T-cell (primary cell): ENCODE results near the gene UQCR10. TPM values are rescaled to one million over a fixed set of nuclear protein-coding genes. Genes with fewer than 3 reads are reported as not detected.
A peak's percentile ranks its signal among the peaks of the same experiment; 100 is the strongest.

Experiments used
- ATAC-seq, 4 experiments: fragments of 200-7000 bp in 3 of 4; fragments of 150-1000 bp in 1 of 4; cut with Tn5 transposase; replicated peaks in 1 of 4; 1 replicate in 3 of 4; 2 replicates in 1 of 4; pipeline ENCODE4 v1.10.0; 2021; ENCODE audit warnings: moderate library complexity in 3 of 4, mild to moderate bottlenecking in 2 of 4, moderate number of reproducible peaks in 1 of 4
- CTCF ChIA-PET, 2 donors: fragments of 300-600 bp; sonication (Branson Sonifier 250); formaldehyde crosslinking; loops; one replicate each; lab custom pipeline; 2022; ENCODE audit warnings: antibody characterized with exemption in 2 of 2; lab: Charles Lee
- POLR2A ChIA-PET, 2 donors: fragments of 300-600 bp; sonication (Branson Sonifier 250); formaldehyde crosslinking; loops; one replicate each; lab custom pipeline; 2022; ENCODE audit warnings: antibody characterized with exemption in 2 of 2; lab: Charles Lee
- DNase-seq, 35 experiments: peaks; one replicate each; pipeline versions ENCODE4 v3.0.0 to v3.0.0-alpha.2; 2013 to 2023
- H3K27ac ChIP-seq: one replicate; pipeline ENCODE4 v1.5.1; 2013; ENCODE audit warnings: low read length
- H3K27me3 ChIP-seq, 2 experiments: replicated peaks in 1 of 2; 1 replicate in 1 of 2; 2 replicates in 1 of 2; pipeline versions ENCODE4 v1.6.1 to v1.7.0; 2013; ENCODE audit warnings: low read length in 1 of 2, mixed read lengths in 1 of 2; ENCODE audit not compliant: control insufficient read depth in 2 of 2, insufficient read depth in 2 of 2; ENCODE audit errors: extremely low read depth in 1 of 2
- H3K36me3 ChIP-seq, 2 donors: 1 replicate in 1 of 2; 2 replicates in 1 of 2; pipeline versions ENCODE4 v1.6.1 to v1.7.0; 2013; ENCODE audit warnings: low read length in 1 of 2; ENCODE audit not compliant: control insufficient read depth in 2 of 2, insufficient read depth in 1 of 2; ENCODE audit errors: extremely low read depth in 1 of 2
- H3K4me1 ChIP-seq, 2 experiments: 1 replicate in 1 of 2; 2 replicates in 1 of 2; pipeline versions ENCODE4 v1.6.1 to v1.7.0; 2013; ENCODE audit warnings: low read length in 2 of 2, mixed read lengths in 1 of 2; ENCODE audit not compliant: insufficient read depth in 2 of 2, control insufficient read depth in 1 of 2; ENCODE audit errors: extremely low read depth in 1 of 2
- H3K4me3 ChIP-seq, 2 donors: 1 replicate in 1 of 2; 2 replicates in 1 of 2; pipeline versions ENCODE4 v1.5.1 to v1.7.0; 2013; ENCODE audit warnings: mild to moderate bottlenecking in 2 of 2, low read length in 1 of 2, moderate library complexity in 1 of 2; ENCODE audit not compliant: control insufficient read depth in 1 of 2; ENCODE audit errors: extremely low read depth in 1 of 2
- H3K9me3 ChIP-seq: 2 replicates; pipeline ENCODE4 v1.7.0; 2013
- H3K27ac Mint-ChIP-seq, 2 donors: one replicate each; pipeline ENCODE4 v1.8.0; 2020 to 2021; ENCODE audit warnings: mild to moderate bottlenecking in 2 of 2, mixed read lengths in 2 of 2
- H3K27me3 Mint-ChIP-seq, 2 donors: one replicate each; pipeline ENCODE4 v1.8.0; 2021 to 2022; ENCODE audit warnings: mixed read lengths in 2 of 2
- H3K36me3 Mint-ChIP-seq: one replicate; pipeline ENCODE4 v1.8.0; 2021; ENCODE audit warnings: mixed read lengths
- H3K4me1 Mint-ChIP-seq, 3 donors: one replicate each; pipeline ENCODE4 v1.8.0; 2020 to 2022; ENCODE audit warnings: mixed read lengths in 3 of 3, mild to moderate bottlenecking in 1 of 3
- H3K4me3 Mint-ChIP-seq, 3 donors: one replicate each; pipeline ENCODE4 v1.8.0; 2020 to 2022; ENCODE audit warnings: mild to moderate bottlenecking in 3 of 3, mixed read lengths in 3 of 3, moderate library complexity in 3 of 3
- H3K9me3 Mint-ChIP-seq, 3 donors: one replicate each; pipeline ENCODE4 v1.8.0; 2020 to 2022; ENCODE audit warnings: mixed read lengths in 3 of 3
- WGBS: methylation state at CpG from one replicate; pipeline ENCODE4 v1.1.5; 2013; ENCODE audit warnings: missing lambda C conversion rate; ENCODE audit not compliant: insufficient coverage; 5-methylcytosine and 5-hydroxymethylcytosine counted together
- total RNA-seq, 35 experiments: library from RNA in 6 of 35; stranded (reverse) in 6 of 35; fragments of 120-200 nt in 1 of 35; gene quantifications; one replicate each; pipeline versions ENCODE4 v1.2.1 to v1.2.4 and lab custom pipeline; 2013 to 2026

The UQCR10 gene
- total RNA-seq, 5 donors from 2014 or later (not counting 1 experiment from before 2014, with no cell fraction given): 36.6 to 56.2 (median 48.4) TPM

- CTCF ChIA-PET: no interaction called here
- Mint-ChIP-seq H3K4me3 (no peak overlapping the region), H3K4me1 (peaks cover 0 to 3% (median 2%) of the 10 kb centered on the region in 3 donors), H3K36me3 (peaks cover 13% of the 10 kb centered on the region), H3K9me3 (no peaks in the 10 kb centered on the region), H3K27ac (no peak overlapping the region), H3K27me3 (peaks cover 0 to 6% of the 10 kb centered on the region in 2 donors)
- no peak overlapping the region for H3K4me3 ChIP-seq
- H3K36me3 ChIP-seq: peaks cover 7 to 11% of the 10 kb centered on the region in 2 donors
- POLR2A ChIA-PET: no interaction called here
- no peak overlapping the region for H3K27ac ChIP-seq
- peaks cover 0 to 28% of the 10 kb centered on the region in 2 experiments for H3K27me3 ChIP-seq
- no peaks in the 10 kb centered on the region for H3K9me3 ChIP-seq
- H3K4me1 ChIP-seq: no peaks in the 10 kb centered on the region
- peak in 3 of 35 experiments; percentile 10 to 24 (median 13) for DNase-seq
- 5% methylated on average over 8 of the region's 17 CpGs for WGBS
- ATAC-seq: no peak
Observed at GRCh38 chr22:29727131-29727523, 40.0 kb upstream of the UQCR10 start.

GRCh38 chr22:29729161-29729560 lies 38.0 kb upstream of the UQCR10 start:
- Histone ChIP-seq H3K27ac (no peak overlapping the region), H3K9me3 (no peaks in the 10 kb centered on the region), H3K36me3 (peaks cover 13 to 14% of the 10 kb centered on the region in 2 donors), H3K4me3 (no peak overlapping the region), H3K4me1 (no peaks in the 10 kb centered on the region), H3K27me3 (peaks cover 0 to 18% of the 10 kb centered on the region in 2 experiments)
- no peak for DNase-seq
- H3K4me3 Mint-ChIP-seq: no peak overlapping the region
- no peak overlapping the region for H3K27ac Mint-ChIP-seq
- no peaks in the 10 kb centered on the region for H3K27me3 Mint-ChIP-seq
- WGBS: 94% methylated on average over 20 of the region's 20 CpGs
- ChIA-PET POLR2A (no interaction called here), CTCF (no interaction called here)
- ATAC-seq: no peak
- H3K9me3 Mint-ChIP-seq: no peaks in the 10 kb centered on the region
- peaks cover 0 to 3% (median 2%) of the 10 kb centered on the region in 3 donors for H3K4me1 Mint-ChIP-seq
- peaks cover 18% of the 10 kb centered on the region for H3K36me3 Mint-ChIP-seq

- WGBS: 85% methylated on average over 10 of the region's 18 CpGs
- Histone ChIP-seq H3K9me3 (no peaks in the 10 kb centered on the region), H3K4me1 (no peaks in the 10 kb centered on the region), H3K27ac (no peak overlapping the region), H3K4me3 (no peak overlapping the region), H3K36me3 (peaks cover 16 to 20% of the 10 kb centered on the region in 2 donors), H3K27me3 (peaks cover 0 to 7% of the 10 kb centered on the region in 2 experiments)
- ATAC-seq (no peak), DNase-seq (no peak)
- Mint-ChIP-seq H3K4me1 (peaks cover 0 to 3% (median 2%) of the 10 kb centered on the region in 3 donors), H3K36me3 (peaks cover 22% of the 10 kb centered on the region), H3K27me3 (no peaks in the 10 kb centered on the region), H3K27ac (no peak overlapping the region), H3K4me3 (no peak overlapping the region), H3K9me3 (no peaks in the 10 kb centered on the region)
- ChIA-PET POLR2A (no interaction called here), CTCF (no interaction called here)
Observed at GRCh38 chr22:29731058-29731850, 35.9 kb upstream of the UQCR10 start.

- Mint-ChIP-seq H3K27ac (no peak overlapping the region), H3K27me3 (no peaks in the 10 kb centered on the region), H3K36me3 (peaks cover 22% of the 10 kb centered on the region), H3K4me3 (no peak overlapping the region), H3K9me3 (no peaks in the 10 kb centered on the region), H3K4me1 (no peaks in the 10 kb centered on the region)
- 90% methylated on average over 2 of the region's 6 CpGs for WGBS
- DNase-seq (no peak), ATAC-seq (no peak)
- Histone ChIP-seq H3K27me3 (no peaks in the 10 kb centered on the region), H3K27ac (no peak overlapping the region), H3K4me1 (no peaks in the 10 kb centered on the region), H3K4me3 (no peak overlapping the region), H3K36me3 (peaks cover 18 to 20% of the 10 kb centered on the region in 2 donors), H3K9me3 (no peaks in the 10 kb centered on the region)
- CTCF ChIA-PET: no interaction called here
- POLR2A ChIA-PET: interaction anchor here in 1 of 2 donors (0.7 kb wide), 1 partner anchor 918 kb away, joined by 8 read pairs; no protein-coding TSS in a partner anchor
Observed at GRCh38 chr22:29732883-29733282, 34.3 kb upstream of the UQCR10 start.

DNA sequence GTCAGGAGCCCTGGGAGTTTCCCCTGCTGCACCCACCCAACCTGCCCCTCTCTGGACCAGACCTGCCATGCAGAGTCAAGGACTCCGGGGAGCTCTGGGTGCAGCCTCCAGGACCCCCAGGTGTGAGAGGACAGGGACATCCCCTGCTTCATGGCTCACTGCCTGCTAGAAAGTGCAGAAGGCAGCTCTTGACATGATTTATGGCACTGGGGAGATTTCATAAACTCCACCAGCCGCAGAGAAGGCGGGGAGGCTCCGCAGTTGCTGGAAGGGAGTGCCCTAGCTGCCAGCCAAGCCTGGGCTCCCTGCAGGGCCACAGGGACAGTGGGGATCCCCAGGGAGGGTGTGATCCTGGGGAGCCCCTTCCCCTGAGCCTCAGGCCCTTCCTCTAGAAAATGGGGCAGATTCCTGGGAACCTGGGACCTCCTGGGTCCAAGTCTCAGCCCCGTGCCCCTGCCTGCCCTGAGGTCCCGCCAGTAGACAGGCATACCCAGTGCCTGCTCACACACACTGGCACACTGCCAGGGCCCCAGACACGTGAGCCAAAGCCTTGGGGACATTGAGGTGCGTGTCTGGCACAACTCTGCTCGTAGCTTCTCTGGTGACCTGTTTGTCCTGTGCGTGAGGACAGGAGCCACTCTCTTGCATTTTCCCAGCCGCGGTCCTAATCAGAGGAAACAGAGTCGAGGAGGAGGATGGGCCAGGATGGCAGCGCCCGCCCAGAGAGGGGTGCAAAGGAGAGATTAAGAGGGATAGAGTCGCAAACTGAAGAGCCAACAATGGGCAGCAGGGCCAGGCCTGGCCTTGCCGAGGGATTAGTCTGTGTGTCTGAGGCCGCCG lies 33.6 kb upstream of the UQCR10 start:
- H3K36me3 ChIP-seq: peaks cover 22 to 25% of the 10 kb centered on the region in 2 donors
- no peak overlapping the region for H3K4me3 Mint-ChIP-seq
- no peak overlapping the region for H3K27ac ChIP-seq
- H3K36me3 Mint-ChIP-seq: peaks cover 22% of the 10 kb centered on the region
- H3K27ac Mint-ChIP-seq: no peak overlapping the region
- POLR2A ChIA-PET: no interaction called here
- no peak overlapping the region for H3K4me3 ChIP-seq
- H3K9me3 ChIP-seq: no peaks in the 10 kb centered on the region
- no peaks in the 10 kb centered on the region for H3K4me1 Mint-ChIP-seq
- ATAC-seq (no peak), DNase-seq (no peak)
- no peaks in the 10 kb centered on the region for H3K9me3 Mint-ChIP-seq
- H3K27me3 ChIP-seq: no peaks in the 10 kb centered on the region
- CTCF ChIA-PET: no interaction called here
- 76% methylated on average over 18 of the region's 19 CpGs for WGBS
- H3K4me1 ChIP-seq: no peaks in the 10 kb centered on the region
- no peaks in the 10 kb centered on the region for H3K27me3 Mint-ChIP-seq

GRCh38 chr22:29734406-29734805 lies 32.8 kb upstream of the UQCR10 start:
- Histone ChIP-seq H3K27ac (no peak overlapping the region), H3K9me3 (no peaks in the 10 kb centered on the region), H3K27me3 (no peaks in the 10 kb centered on the region), H3K4me1 (no peaks in the 10 kb centered on the region), H3K36me3 (peaks cover 22 to 25% of the 10 kb centered on the region in 2 donors), H3K4me3 (no peak overlapping the region)
- WGBS: 82% methylated on average over 8 of the region's 8 CpGs
- DNase-seq (no peak), ATAC-seq (no peak)
- Mint-ChIP-seq H3K9me3 (no peaks in the 10 kb centered on the region), H3K4me1 (no peaks in the 10 kb centered on the region), H3K27ac (no peak overlapping the region), H3K36me3 (peaks cover 26% of the 10 kb centered on the region), H3K4me3 (no peak overlapping the region), H3K27me3 (no peaks in the 10 kb centered on the region)
- ChIA-PET CTCF (no interaction called here), POLR2A (no interaction called here)
